Epithelial cell of alveolus of lung (primary cell): ENCODE measurements around the gene ZNF738. TPM values are rescaled to one million over a fixed set of nuclear protein-coding genes. Genes with fewer than 3 reads are reported as not detected.

Experiments used
- total RNA-seq: library from RNA; depleted of rRNA; stranded (reverse); fragments of >200 nt; gene quantifications from 2 replicates; pipeline ENCODE4 v1.2.1, GENCODE V29; 2015

The ZNF738 gene
- total RNA-seq: 3.1 and 7.1 TPM in 2 replicates

DNA sequence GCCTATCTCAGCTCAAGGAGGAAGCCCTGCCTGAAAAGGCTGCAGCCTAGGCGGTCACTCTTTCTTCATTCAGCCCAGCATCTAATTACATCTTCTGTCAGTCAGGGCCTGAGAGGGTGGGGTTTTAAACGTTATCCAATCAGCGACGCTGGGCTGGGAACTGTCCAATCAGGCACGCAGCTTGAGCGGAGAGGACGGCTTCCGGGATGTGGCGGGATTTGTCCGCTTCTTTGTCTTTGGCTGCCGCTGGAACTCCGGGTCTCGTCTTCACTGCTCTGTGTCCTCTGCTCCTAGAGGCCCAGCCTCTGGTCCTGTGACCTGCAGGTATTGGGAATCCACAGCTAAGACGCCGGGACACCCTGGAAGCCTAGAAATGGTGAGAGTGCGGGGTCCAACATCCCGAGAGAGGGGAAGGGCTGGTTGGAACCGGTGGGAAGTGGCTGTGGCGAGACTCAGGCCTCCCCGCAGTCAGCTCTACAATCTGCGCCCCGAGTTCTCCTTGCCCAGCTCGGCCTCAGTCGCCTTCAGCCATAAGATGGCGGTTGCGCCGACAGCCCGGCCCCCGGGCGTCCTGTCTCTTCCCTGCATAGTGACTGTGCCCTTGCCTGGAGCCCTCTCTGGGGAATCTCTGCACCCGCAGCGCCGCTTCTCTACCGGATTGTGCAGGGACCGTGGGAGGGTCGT is at the start of gene ZNF738:
ZNF738 (plus strand) TSS at position 233 of the 684 bp plus-strand sequence; CDS start at position 374, 141 bp downstream.

GRCh38 chr19:21328885-21329605 is 29.8 kb upstream of the ZNF738 start, which contains the start of gene ZNF708:
ZNF708 (minus strand) TSS chr19:21329410; CDS start chr19:21329212, 198 bp downstream.

GRCh38 chr19:21396893-21397572 is 38.2 kb downstream of the ZNF738 start, which contains the start of gene ZNF493:
ZNF493 (plus strand) TSS chr19:21397133; CDS start chr19:21397238, 105 bp downstream.

Other genes with a start within 250 kb of the ZNF738 start
- gene ZNF431, start 217.0 kb upstream of the ZNF738 start, total RNA-seq: 0.91 and 8.3 TPM in 2 replicates
- gene ZNF708, start 29.6 kb upstream of the ZNF738 start, total RNA-seq: 0.91 and 9.9 TPM in 2 replicates
- 1.7 and 16.9 TPM in 2 replicates for gene ZNF493, start 38.1 kb downstream of the ZNF738 start, total RNA-seq
- gene ZNF429, start 146.6 kb downstream of the ZNF738 start, total RNA-seq: 2.2 and 9.4 TPM in 2 replicates